GM12878 (cell line): Measurements from ENCODE around the gene UBAP1.

Experiments
- ATF2 ChIP-seq: IDR thresholded peaks from 2 replicates; pipeline ENCODE4 v1.6.1; 2012; ENCODE audit warnings: low read length, inconsistent platforms
- CTCF ChIP-seq, 3 experiments: IDR thresholded peaks in 2 of 3; conservative IDR thresholded peaks in 1 of 3; 2 replicates each; pipeline ENCODE4 v1.5.1; 2011; ENCODE audit warnings: low read depth in 3 of 3, low read length in 3 of 3, mild to moderate bottlenecking in 3 of 3, control low read depth in 2 of 3, moderate library complexity in 2 of 3, inconsistent platforms in 1 of 3, mixed read lengths in 1 of 3; ENCODE audit not compliant: control insufficient read depth in 2 of 3, insufficient read depth in 1 of 3; ENCODE audit errors: extremely low read depth in 1 of 3
- EP300 ChIP-seq, 2 experiments: fragments of 150-350 bp in 1 of 2; IDR thresholded peaks; 2 replicates each; pipeline ENCODE4 v1.6.1; 2011 to 2012; ENCODE audit warnings: low read depth in 2 of 2, low read length in 2 of 2, borderline replicate concordance in 1 of 2, improper control_type of control experiment in 1 of 2, inconsistent platforms in 1 of 2; ENCODE audit not compliant: control insufficient read depth in 1 of 2
- EZH2 ChIP-seq: IDR thresholded peaks from 2 replicates; pipeline ENCODE4 v1.6.1; 2012; ENCODE audit warnings: low read depth, mild to moderate bottlenecking, control low read depth, inconsistent platforms, low read length, borderline replicate concordance; ENCODE audit not compliant: control insufficient read depth
- FOS ChIP-seq: IDR thresholded peaks from 3 replicates; pipeline ENCODE4 v1.6.1; 2011; ENCODE audit warnings: borderline replicate concordance; ENCODE audit not compliant: insufficient read length; ENCODE audit errors: extremely low read depth
- MYC ChIP-seq: IDR thresholded peaks from 2 replicates; pipeline ENCODE4 v1.6.1; 2011; ENCODE audit warnings: mild to moderate bottlenecking, low read length, moderate library complexity, inconsistent platforms; ENCODE audit not compliant: insufficient read depth, insufficient replicate concordance, insufficient read length, severe bottlenecking
- NR2C1 ChIP-seq: fragments of 450-650 bp; IDR thresholded peaks from 2 replicates; pipeline ENCODE4 v1.6.1; 2017; ENCODE audit warnings: antibody characterized with exemption, mild to moderate bottlenecking, moderate library complexity
- NRF1 ChIP-seq: conservative IDR thresholded peaks from 2 replicates; pipeline ENCODE4 v1.6.1; 2011; ENCODE audit warnings: mild to moderate bottlenecking, low read depth, low read length, improper control_type of control experiment
- POLR2A ChIP-seq: IDR thresholded peaks from 2 replicates; pipeline ENCODE4 v1.6.1; 2011; ENCODE audit warnings: low read depth, mild to moderate bottlenecking, low read length
- RAD21 ChIP-seq: IDR thresholded peaks from 2 replicates; pipeline ENCODE4 v1.6.1; 2011; ENCODE audit warnings: mild to moderate bottlenecking, low read depth, low read length, moderate library complexity; ENCODE audit not compliant: insufficient read depth
- SP1 ChIP-seq: IDR thresholded peaks from one replicate; pipeline ENCODE4 v1.6.1; 2011; ENCODE audit warnings: low read depth, low read length
- SUZ12 ChIP-seq: fragments of 200-600 bp; sonication (generic); IDR thresholded peaks from one replicate; pipeline ENCODE4 v1.6.1; 2018; ENCODE audit warnings: antibody characterized with exemption, mild to moderate bottlenecking; ENCODE audit not compliant: unreplicated experiment

GRCh38 chr9:34252016-34252415 lies 73.2 kb downstream of the UBAP1 start:
- TF ChIP-seq FOS: no peak
- TF ChIP-seq CTCF (IDR thresholded peaks at IDR 0.05 in 2 of 3, conservative IDR thresholded peaks at IDR 0.05 in 1 of 3; ENCODE audit: control insufficient read depth in 2 of 3, extremely low read depth in 1 of 3, insufficient read depth in 1 of 3, low read depth in 3 of 3, low read length in 3 of 3): no peak
- no peak for TF ChIP-seq EP300 (IDR thresholded peaks at IDR 0.05; ENCODE audit: borderline replicate concordance in 1 of 2, control insufficient read depth in 1 of 2, low read depth in 2 of 2, low read length in 2 of 2)
- no peak for TF ChIP-seq ATF2
- no peak for TF ChIP-seq EZH2
- TF ChIP-seq NR2C1: no peak
- TF ChIP-seq NRF1: no peak
- TF ChIP-seq MYC: no peak
- TF ChIP-seq POLR2A: no peak
- TF ChIP-seq SUZ12: no peak
- no peak for TF ChIP-seq SP1
- TF ChIP-seq RAD21: no peak
